ENCODE results near the gene SPINK8. TPM values are rescaled to one million over a fixed set of nuclear protein-coding genes. Genes with fewer than 3 reads are reported as not detected.

SPINK8 gene
- polyA plus RNA-seq, 1 donor (not counting 4 experiments of a cell fraction or from before 2014, with no cell fraction given), result not detected

DNA sequence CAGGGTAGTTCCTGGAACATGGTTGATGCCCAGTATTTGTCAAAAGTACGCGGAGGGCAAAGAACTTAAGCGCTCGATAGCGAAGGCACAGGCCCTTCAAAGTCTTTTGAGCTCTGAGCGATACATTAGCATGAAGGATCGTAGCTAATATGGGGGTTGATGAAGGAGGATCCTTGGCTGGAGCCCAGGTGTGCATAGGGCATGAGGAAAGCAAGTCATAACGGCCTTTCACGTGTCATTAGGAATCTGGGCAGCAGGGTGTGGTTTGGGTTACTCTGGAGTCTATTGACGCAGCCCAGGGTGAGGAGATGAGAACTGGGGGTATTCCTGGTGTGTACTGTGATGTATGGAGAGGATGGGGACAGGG is 31.7 kb downstream of the SPINK8 start:
- peaks cover 10% of the 10 kb centered on the region for H3K79me2 ChIP-seq (ENCODE audit: control insufficient read depth, insufficient read depth, low read length)
- H3K9me3 ChIP-seq (ENCODE audit: control insufficient read depth, low read depth, low read length), result no peaks in the 10 kb centered on the region
- TF ChIP-seq, protein P1, sequence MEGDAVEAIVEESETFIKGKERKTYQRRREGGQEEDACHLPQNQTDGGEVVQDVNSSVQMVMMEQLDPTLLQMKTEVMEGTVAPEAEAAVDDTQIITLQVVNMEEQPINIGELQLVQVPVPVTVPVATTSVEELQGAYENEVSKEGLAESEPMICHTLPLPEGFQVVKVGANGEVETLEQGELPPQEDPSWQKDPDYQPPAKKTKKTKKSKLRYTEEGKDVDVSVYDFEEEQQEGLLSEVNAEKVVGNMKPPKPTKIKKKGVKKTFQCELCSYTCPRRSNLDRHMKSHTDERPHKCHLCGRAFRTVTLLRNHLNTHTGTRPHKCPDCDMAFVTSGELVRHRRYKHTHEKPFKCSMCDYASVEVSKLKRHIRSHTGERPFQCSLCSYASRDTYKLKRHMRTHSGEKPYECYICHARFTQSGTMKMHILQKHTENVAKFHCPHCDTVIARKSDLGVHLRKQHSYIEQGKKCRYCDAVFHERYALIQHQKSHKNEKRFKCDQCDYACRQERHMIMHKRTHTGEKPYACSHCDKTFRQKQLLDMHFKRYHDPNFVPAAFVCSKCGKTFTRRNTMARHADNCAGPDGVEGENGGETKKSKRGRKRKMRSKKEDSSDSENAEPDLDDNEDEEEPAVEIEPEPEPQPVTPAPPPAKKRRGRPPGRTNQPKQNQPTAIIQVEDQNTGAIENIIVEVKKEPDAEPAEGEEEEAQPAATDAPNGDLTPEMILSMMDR (optimal IDR thresholded peaks at IDR 0.05 in 1 of 3, IDR thresholded peaks at IDR 0.05 in 1 of 3, conservative IDR thresholded peaks at IDR 0.05 in 1 of 3; ENCODE audit: extremely low read depth in 1 of 3, insufficient read depth in 2 of 3, low read length in 3 of 3), result no peak
- TF ChIP-seq EZH2 (IDR thresholded peaks at IDR 0.05; ENCODE audit: low read length), result no peak
- H3K27me3 ChIP-seq (ENCODE audit: control insufficient read depth, extremely low read depth, insufficient read depth, low read length), result no peaks in the 10 kb centered on the region
- peaks cover 9 to 13% of the 10 kb centered on the region in 2 experiments for H3K36me3 ChIP-seq (ENCODE audit: control insufficient read depth in 2 of 2, extremely low read depth in 1 of 2, insufficient read depth in 2 of 2, low read length in 2 of 2)
- peak overlapping the region; percentile 92 for H3K9ac ChIP-seq (ENCODE audit: control insufficient read depth, extremely low read depth, insufficient read depth, low read length)
- peak overlapping the region; percentile 61 to 85 (median 82) for H3K4me3 ChIP-seq (ENCODE audit: control insufficient read depth in 2 of 3, extremely low read depth in 1 of 3, insufficient read depth in 2 of 3, low read depth in 1 of 3, low read length in 3 of 3)
- FAIRE-seq (no peak), DNase-seq (ENCODE audit: low read depth, low spot score) (no peak)
- H3K4me1 ChIP-seq (ENCODE audit: control insufficient read depth, extremely low read depth, insufficient read depth, low read length), result peaks cover 11% of the 10 kb centered on the region
- H2AFZ ChIP-seq (ENCODE audit: control insufficient read depth, low read length), result peak overlapping the region; percentile 70
- H4K20me1 ChIP-seq (ENCODE audit: control insufficient read depth, extremely low read depth, insufficient read depth, low read length), result no peaks in the 10 kb centered on the region
- dilution Hi-C loops (cut with MboI; ENCODE audit: extremely low pct_ligation_motif_present, low sequenced_read_pairs), result no loop called here
- H3K4me2 ChIP-seq (ENCODE audit: control insufficient read depth, extremely low read depth, insufficient read depth, low read depth, low read length), result peak overlapping the region; percentile 92
- H3K9me1 ChIP-seq (ENCODE audit: control insufficient read depth, extremely low read depth, insufficient read depth, low read length), result no peaks in the 10 kb centered on the region
- peak overlapping the region; percentile 86 for H3K27ac ChIP-seq (ENCODE audit: control insufficient read depth, insufficient read depth, low read length)

DNA sequence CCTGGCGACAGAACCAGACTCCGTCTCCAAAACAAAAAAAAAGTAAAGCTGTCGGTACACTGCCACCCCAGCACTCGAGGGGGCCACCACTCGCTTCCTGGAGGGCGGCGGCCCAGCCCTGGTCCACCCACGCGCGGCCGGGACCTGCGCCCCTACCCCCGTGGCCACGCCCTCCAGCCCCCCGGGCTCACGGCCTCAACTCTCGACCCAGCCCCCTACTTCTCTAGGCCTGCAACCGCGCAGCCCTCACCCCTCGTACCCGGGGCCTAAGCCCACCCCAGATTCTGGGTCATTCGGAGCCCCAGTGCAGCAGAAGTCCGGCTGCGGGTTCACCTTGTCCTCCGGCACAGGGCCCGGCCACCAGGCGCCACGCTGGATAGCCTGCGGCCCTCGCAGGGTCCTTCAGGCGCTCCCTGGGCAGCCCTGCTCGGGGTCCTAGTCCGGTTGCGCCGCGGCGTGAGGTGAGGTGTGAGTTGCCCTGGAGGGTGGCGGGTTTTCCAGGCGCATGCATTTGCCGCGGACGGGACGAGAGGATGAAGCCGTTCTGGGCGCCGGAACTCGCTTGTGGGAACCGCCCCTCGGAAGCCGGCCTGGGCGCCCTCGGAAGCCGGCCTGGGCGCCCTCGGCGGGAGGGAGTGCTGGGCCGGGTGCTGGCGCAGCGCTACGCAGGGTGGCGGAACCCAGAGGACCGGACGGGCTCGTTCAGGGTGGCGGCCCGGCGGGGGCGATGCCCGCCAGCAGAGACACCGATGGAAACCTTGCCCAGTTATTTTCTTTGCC is 32.3 kb downstream of the SPINK8 start, which contains the start of gene NME6:
NME6 (minus strand) TSS at position 348 of the 780 bp plus-strand sequence.
- H3K79me2 ChIP-seq (ENCODE audit: control insufficient read depth, insufficient read depth, low read length), result peaks cover 10% of the 10 kb centered on the region
- peak within 1 kb of the TSS; percentile 86 for H3K27ac ChIP-seq (ENCODE audit: control insufficient read depth, insufficient read depth, low read length)
- H3K4me2 ChIP-seq (ENCODE audit: control insufficient read depth, extremely low read depth, insufficient read depth, low read depth, low read length), result peak within 1 kb of the TSS; percentile 92
- peaks cover 11% of the 10 kb centered on the region for H3K4me1 ChIP-seq (ENCODE audit: control insufficient read depth, extremely low read depth, insufficient read depth, low read length)
- peak within 1 kb of the TSS; percentile 61 to 85 (median 82) for H3K4me3 ChIP-seq (ENCODE audit: control insufficient read depth in 2 of 3, extremely low read depth in 1 of 3, insufficient read depth in 2 of 3, low read depth in 1 of 3, low read length in 3 of 3)
- no peak for TF ChIP-seq EZH2 (IDR thresholded peaks at IDR 0.05; ENCODE audit: low read length)
- H2AFZ ChIP-seq (ENCODE audit: control insufficient read depth, low read length), result peak within 1 kb of the TSS; percentile 94
- peak within 1 kb of the TSS; percentile 92 for H3K9ac ChIP-seq (ENCODE audit: control insufficient read depth, extremely low read depth, insufficient read depth, low read length)
- no peaks in the 10 kb centered on the region for H3K9me1 ChIP-seq (ENCODE audit: control insufficient read depth, extremely low read depth, insufficient read depth, low read length)
- H3K36me3 ChIP-seq (ENCODE audit: control insufficient read depth in 2 of 2, extremely low read depth in 1 of 2, insufficient read depth in 2 of 2, low read length in 2 of 2), result peaks cover 11 to 14% of the 10 kb centered on the region in 2 experiments
- no peaks in the 10 kb centered on the region for H3K27me3 ChIP-seq (ENCODE audit: control insufficient read depth, extremely low read depth, insufficient read depth, low read length)
- DNase-seq (ENCODE audit: low read depth, low spot score) (peak; percentile 62), FAIRE-seq (no peak)
- H3K9me3 ChIP-seq (ENCODE audit: control insufficient read depth, low read depth, low read length), result no peaks in the 10 kb centered on the region
- dilution Hi-C loops (cut with MboI; ENCODE audit: extremely low pct_ligation_motif_present, low sequenced_read_pairs), result no loop called here
- H4K20me1 ChIP-seq (ENCODE audit: control insufficient read depth, extremely low read depth, insufficient read depth, low read length), result no peaks in the 10 kb centered on the region
